Measurements from ENCODE around the gene PTPRG.

The PTPRG gene

GRCh38 chr3:62265528-62265927 is 704.2 kb downstream of the PTPRG start:
- no peaks in the 10 kb centered on the region for H3K27me3 ChIP-seq (replicated peaks; ENCODE audit: control insufficient read depth, insufficient read depth, low read length)
- no peaks in the 10 kb centered on the region for H3K36me3 ChIP-seq (ENCODE audit: control insufficient read depth, insufficient read depth, low read length)
- no peak for DNase-seq (ENCODE audit: extremely low read depth, insufficient read length)
- H3K4me3 ChIP-seq (replicated peaks; ENCODE audit: low read depth, low read length), result no peak overlapping the region
- TF ChIP-seq CTCF (IDR thresholded peaks at IDR 0.05; ENCODE audit: insufficient read depth, low read length, poor library complexity, severe bottlenecking), result no peak

- no peak for TF ChIP-seq CTCF (IDR thresholded peaks at IDR 0.05; ENCODE audit: insufficient read depth, low read length, poor library complexity, severe bottlenecking)
- DNase-seq (ENCODE audit: extremely low read depth, insufficient read length), result no peak
- Histone ChIP-seq H3K27me3 (replicated peaks; ENCODE audit: control insufficient read depth, insufficient read depth, low read length) (no peaks in the 10 kb centered on the region), H3K4me3 (replicated peaks; ENCODE audit: low read depth, low read length) (no peak overlapping the region), H3K36me3 (ENCODE audit: control insufficient read depth, insufficient read depth, low read length) (no peaks in the 10 kb centered on the region)
Observed at GRCh38 chr3:62266668-62267283, 705.4 kb downstream of the PTPRG start.

- no peaks in the 10 kb centered on the region for H3K36me3 ChIP-seq (ENCODE audit: control insufficient read depth, insufficient read depth, low read length)
- H3K27me3 ChIP-seq (replicated peaks; ENCODE audit: control insufficient read depth, insufficient read depth, low read length), result no peaks in the 10 kb centered on the region
- no peak overlapping the region for H3K4me3 ChIP-seq (replicated peaks; ENCODE audit: low read depth, low read length)
- no peak for DNase-seq (ENCODE audit: extremely low read depth, insufficient read length)
- TF ChIP-seq CTCF (IDR thresholded peaks at IDR 0.05; ENCODE audit: insufficient read depth, low read length, poor library complexity, severe bottlenecking), result no peak
Observed at GRCh38 chr3:62276658-62277180, 715.3 kb downstream of the PTPRG start.

GRCh38 chr3:62277450-62277849 is 716.1 kb downstream of the PTPRG start:
- TF ChIP-seq CTCF (IDR thresholded peaks at IDR 0.05; ENCODE audit: insufficient read depth, low read length, poor library complexity, severe bottlenecking), result no peak
- DNase-seq (ENCODE audit: extremely low read depth, insufficient read length), result no peak
- no peaks in the 10 kb centered on the region for H3K27me3 ChIP-seq (replicated peaks; ENCODE audit: control insufficient read depth, insufficient read depth, low read length)
- H3K4me3 ChIP-seq (replicated peaks; ENCODE audit: low read depth, low read length), result no peak overlapping the region
- no peaks in the 10 kb centered on the region for H3K36me3 ChIP-seq (ENCODE audit: control insufficient read depth, insufficient read depth, low read length)

GRCh38 chr3:62277986-62278385 is 716.6 kb downstream of the PTPRG start:
- no peak for TF ChIP-seq CTCF (IDR thresholded peaks at IDR 0.05; ENCODE audit: insufficient read depth, low read length, poor library complexity, severe bottlenecking)
- Histone ChIP-seq H3K4me3 (replicated peaks; ENCODE audit: low read depth, low read length) (no peak overlapping the region), H3K27me3 (replicated peaks; ENCODE audit: control insufficient read depth, insufficient read depth, low read length) (no peaks in the 10 kb centered on the region), H3K36me3 (ENCODE audit: control insufficient read depth, insufficient read depth, low read length) (no peaks in the 10 kb centered on the region)
- no peak for DNase-seq (ENCODE audit: extremely low read depth, insufficient read length)

GRCh38 chr3:62281726-62282125 is 720.4 kb downstream of the PTPRG start:
- Histone ChIP-seq H3K4me3 (replicated peaks; ENCODE audit: low read depth, low read length) (no peak overlapping the region), H3K27me3 (replicated peaks; ENCODE audit: control insufficient read depth, insufficient read depth, low read length) (no peaks in the 10 kb centered on the region), H3K36me3 (ENCODE audit: control insufficient read depth, insufficient read depth, low read length) (no peaks in the 10 kb centered on the region)
- DNase-seq (ENCODE audit: extremely low read depth, insufficient read length), result no peak
- TF ChIP-seq CTCF (IDR thresholded peaks at IDR 0.05; ENCODE audit: insufficient read depth, low read length, poor library complexity, severe bottlenecking), result no peak
